GM12874 (cell line): ENCODE results near the gene IPCEF1.

ENCODE experiments used
- TF ChIP-seq, protein P1 (sequence below): IDR thresholded peaks from 2 replicates; pipeline ENCODE4 v1.5.1; 2011; ENCODE audit warnings: low read depth, mild to moderate bottlenecking, control low read depth, low read length, moderate library complexity; ENCODE audit not compliant: insufficient read depth

IPCEF1 gene, protein sequence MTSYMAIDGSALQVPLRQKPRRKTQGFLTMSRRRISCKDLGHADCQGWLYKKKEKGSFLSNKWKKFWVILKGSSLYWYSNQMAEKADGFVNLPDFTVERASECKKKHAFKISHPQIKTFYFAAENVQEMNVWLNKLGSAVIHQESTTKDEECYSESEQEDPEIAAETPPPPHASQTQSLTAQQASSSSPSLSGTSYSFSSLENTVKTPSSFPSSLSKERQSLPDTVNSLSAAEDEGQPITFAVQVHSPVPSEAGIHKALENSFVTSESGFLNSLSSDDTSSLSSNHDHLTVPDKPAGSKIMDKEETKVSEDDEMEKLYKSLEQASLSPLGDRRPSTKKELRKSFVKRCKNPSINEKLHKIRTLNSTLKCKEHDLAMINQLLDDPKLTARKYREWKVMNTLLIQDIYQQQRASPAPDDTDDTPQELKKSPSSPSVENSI

DNA sequence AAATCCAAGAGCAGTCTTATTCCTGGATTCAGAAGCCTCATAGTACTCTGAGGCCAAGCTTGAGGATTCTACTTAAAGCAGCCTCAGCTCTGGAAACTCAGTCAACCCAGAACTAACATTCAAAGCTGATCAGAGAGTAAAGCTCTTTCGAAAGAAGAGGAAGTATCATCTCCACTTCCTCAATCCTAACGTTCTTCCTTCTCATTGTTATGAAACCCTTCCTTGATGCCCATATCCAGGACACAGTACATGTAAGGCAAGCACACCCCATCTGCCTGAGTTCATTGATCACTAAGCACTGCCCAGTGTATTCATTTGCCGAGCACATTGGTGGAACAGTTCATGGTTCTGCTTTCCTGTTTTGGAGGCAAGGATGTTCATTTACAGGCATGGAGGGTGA, at the start of gene IPCEF1:
Gene IPCEF1 (minus strand): TSS at position 114 of the 400 bp plus-strand sequence. CDS start 90,856 bp downstream, outside the sequence.
- TF ChIP-seq, protein P1, sequence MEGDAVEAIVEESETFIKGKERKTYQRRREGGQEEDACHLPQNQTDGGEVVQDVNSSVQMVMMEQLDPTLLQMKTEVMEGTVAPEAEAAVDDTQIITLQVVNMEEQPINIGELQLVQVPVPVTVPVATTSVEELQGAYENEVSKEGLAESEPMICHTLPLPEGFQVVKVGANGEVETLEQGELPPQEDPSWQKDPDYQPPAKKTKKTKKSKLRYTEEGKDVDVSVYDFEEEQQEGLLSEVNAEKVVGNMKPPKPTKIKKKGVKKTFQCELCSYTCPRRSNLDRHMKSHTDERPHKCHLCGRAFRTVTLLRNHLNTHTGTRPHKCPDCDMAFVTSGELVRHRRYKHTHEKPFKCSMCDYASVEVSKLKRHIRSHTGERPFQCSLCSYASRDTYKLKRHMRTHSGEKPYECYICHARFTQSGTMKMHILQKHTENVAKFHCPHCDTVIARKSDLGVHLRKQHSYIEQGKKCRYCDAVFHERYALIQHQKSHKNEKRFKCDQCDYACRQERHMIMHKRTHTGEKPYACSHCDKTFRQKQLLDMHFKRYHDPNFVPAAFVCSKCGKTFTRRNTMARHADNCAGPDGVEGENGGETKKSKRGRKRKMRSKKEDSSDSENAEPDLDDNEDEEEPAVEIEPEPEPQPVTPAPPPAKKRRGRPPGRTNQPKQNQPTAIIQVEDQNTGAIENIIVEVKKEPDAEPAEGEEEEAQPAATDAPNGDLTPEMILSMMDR, result no peak

DNA sequence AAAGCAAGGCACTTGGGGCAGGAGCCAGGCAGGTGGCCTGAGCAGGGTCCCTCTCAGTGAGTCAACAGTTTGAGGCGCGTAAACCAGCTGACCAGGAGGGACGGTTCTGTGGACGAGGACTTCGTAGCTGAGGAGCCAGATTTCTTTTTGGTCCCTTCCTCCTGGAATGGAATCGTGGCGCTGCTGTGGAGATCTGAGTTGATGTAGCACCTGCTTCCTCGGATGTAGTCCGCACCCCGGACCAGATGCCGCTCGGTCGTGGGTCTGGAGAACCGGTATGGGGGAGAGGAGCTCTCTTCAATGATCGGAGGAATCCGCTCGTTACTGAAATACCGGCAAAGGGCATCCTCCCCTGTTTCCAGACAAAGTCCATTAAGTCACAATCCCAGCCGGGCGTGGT, 49.7 kb upstream of the IPCEF1 start:
- TF ChIP-seq, protein P1, result no peak

DNA sequence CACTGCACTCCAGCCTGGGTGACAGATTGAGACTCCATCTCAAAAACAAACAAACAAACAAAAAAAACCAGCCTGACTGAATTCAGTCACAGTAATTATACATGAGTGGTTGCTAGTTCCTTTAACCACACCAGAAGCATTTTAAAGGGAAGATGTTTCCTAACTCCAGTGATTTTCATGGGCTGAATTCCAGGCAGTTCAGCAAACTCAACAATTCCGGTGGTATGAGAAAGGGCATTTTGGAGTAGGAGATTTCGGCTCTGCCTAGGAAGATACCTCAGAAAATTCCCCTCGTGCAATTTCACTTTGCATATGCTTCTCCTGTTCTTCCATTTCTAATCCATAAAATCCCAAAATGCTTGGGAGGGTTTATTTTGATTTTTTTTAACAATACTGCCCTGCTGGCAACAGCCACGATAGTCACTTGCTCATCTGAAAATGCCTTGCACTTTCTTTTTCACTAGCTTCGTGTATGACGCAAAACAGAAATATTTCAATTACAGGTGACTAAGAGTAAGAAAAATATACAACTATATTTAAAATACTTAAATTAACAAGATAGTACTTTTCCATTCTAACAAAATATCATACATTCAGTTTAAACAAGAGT, 48.3 kb upstream of the IPCEF1 start:
- TF ChIP-seq, protein P1, result no peak

DNA sequence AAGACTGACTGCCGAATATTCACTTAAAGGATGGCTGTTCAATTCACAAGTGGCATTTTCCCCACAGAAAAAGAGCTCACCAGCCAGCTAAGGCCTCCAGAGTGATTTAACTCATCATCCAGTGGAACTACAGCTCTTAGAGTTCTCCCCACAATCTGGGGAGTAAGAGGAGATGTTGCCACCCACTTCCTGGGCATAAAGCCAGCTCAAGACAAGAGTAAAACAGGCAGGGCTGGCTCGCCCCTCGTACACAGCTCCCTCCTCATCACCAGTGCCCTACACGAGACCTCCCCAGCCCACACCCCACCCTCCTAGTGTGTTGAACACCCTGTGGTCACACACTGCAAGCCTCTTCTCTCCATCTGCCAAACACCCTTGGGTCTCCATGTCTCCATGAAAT, 47.2 kb upstream of the IPCEF1 start:
- TF ChIP-seq, protein P1, result no peak

DNA sequence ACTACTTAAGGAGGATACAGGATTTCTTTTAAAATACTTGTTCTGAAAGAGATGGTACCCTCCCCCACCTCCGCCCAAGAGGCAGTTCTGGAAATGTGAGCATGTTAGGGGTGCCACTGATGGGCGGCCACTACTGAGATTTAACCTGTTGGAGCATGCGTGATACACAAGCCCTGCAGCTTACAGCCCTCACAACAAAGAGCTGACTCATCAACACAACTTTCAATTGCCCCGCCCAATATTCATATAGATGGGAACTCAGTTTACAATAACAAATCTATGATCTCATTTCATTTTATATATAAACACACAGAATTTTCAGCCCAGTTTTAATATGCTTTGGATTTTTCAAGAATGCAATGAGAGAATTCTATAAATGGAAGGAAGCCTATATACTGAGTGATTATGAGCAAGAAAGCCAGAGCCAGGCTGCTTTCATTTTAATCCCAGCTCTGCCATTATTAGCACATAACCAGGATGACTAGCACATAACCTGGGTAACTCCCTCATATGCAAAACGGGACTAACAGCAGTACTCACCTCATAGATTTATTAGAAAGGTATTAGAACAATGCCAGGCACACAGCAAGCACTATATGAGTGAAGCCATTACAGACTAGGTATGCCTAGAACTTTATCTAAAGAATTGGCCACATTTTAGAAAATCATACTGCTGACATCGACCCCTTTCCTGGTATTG, 45.6 kb upstream of the IPCEF1 start:
- TF ChIP-seq, protein P1, result no peak

DNA sequence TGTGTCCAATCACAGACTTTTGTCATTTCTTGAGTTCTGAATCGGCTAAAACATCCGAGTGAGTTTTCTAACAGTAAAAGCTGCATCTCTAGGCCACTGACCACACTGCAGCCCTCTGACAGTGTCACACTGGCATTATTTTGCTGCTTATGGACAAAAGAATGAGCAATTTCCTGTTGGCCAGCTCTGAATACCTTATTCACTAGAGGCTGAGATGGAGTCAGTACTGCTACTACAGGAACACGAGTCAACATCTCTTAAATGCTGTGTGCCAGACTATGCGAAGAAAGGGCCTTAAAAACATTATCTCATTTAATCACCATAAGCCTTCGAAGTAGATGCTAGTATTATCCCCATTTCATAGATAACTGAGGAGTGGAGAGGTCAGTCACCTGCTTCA, 42.5 kb upstream of the IPCEF1 start:
- TF ChIP-seq, protein P1, result no peak

DNA sequence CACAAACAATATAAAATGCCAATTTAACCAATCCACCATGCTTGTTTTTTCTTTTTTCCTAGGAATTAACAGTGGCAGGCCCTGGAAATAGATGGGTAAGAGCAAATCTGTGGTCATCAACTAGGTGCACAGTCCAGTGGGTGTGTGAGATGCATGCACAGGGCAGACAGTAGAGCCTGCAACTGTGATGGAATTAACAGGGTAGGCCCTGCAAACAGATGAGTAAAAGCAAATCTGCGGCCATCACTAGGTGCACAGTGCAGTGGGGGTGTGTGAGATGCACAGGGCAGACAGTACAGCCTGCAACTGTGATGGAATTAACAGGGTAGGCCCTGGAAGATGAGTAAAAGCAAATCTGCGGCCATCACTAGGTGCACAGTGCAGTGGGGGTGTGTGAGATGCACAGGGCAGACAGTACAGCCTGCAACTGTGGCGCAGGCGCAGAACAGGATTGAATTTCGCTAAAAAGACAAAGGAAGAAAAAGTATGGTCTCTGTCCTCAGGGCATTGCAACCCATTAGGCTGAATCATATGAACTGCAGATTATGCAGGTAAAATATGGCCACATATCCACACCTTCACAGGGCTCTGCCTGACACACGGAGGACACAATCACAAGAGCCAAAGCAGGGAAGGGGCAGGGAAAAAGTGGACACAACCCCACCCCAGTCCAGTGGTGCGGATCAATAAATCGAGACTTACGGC, 41.0 kb upstream of the IPCEF1 start:
- TF ChIP-seq, protein P1, result no peak
